ENCODE measurements around the gene CRAMP1.

DNA sequence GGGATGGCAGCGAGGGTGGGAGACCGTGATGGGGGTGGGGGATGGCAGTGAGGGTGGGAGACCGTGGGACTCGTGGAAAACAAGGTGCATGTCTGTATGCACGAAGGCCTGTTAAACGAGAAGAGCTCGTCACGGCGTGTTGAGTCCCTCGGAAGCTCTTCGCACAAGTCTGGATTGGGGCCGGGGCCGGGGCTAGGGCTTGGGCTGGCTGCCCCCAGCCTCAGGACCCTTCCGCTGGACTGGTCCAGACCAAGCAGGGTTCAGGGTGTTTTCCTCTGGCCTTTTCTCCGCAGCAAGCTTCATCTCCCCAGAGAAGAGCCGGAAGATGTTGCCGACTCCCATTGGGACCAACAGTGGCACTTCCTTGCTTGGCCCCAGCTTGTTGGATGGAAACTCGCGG is 58.2 kb downstream of the CRAMP1 start:
- TF ChIP-seq GATA2 (CRISPR knock-in tag; IDR thresholded peaks at IDR 0.05) = no peak
- no peak for TF ChIP-seq POLR2AphosphoS5 (IDR thresholded peaks at IDR 0.05; ENCODE audit: low read depth, low read length)
- no peak for TF ChIP-seq CTCF (IDR thresholded peaks at IDR 0.05)
- TF ChIP-seq RXRA (IDR thresholded peaks at IDR 0.05; ENCODE audit: borderline replicate concordance, low read depth) = no peak
- no peak for TF ChIP-seq SMC3 (IDR thresholded peaks at IDR 0.05; ENCODE audit: low read depth, low read length)
- TF ChIP-seq MXI1 (IDR thresholded peaks at IDR 0.05; ENCODE audit: low read depth, low read length) = no peak
- TF ChIP-seq MEF2A (IDR thresholded peaks at IDR 0.05; ENCODE audit: borderline replicate concordance, low read depth) = no peak
- no peak for TF ChIP-seq JUND (IDR thresholded peaks at IDR 0.05)
- no peak for TF ChIP-seq EP300 (IDR thresholded peaks at IDR 0.05; ENCODE audit: borderline replicate concordance in 1 of 2, low read depth in 1 of 2, low read length in 1 of 2)
- TF ChIP-seq USF2 (IDR thresholded peaks at IDR 0.05; ENCODE audit: borderline replicate concordance, low read depth, low read length) = no peak
- TF ChIP-seq, protein P1, sequence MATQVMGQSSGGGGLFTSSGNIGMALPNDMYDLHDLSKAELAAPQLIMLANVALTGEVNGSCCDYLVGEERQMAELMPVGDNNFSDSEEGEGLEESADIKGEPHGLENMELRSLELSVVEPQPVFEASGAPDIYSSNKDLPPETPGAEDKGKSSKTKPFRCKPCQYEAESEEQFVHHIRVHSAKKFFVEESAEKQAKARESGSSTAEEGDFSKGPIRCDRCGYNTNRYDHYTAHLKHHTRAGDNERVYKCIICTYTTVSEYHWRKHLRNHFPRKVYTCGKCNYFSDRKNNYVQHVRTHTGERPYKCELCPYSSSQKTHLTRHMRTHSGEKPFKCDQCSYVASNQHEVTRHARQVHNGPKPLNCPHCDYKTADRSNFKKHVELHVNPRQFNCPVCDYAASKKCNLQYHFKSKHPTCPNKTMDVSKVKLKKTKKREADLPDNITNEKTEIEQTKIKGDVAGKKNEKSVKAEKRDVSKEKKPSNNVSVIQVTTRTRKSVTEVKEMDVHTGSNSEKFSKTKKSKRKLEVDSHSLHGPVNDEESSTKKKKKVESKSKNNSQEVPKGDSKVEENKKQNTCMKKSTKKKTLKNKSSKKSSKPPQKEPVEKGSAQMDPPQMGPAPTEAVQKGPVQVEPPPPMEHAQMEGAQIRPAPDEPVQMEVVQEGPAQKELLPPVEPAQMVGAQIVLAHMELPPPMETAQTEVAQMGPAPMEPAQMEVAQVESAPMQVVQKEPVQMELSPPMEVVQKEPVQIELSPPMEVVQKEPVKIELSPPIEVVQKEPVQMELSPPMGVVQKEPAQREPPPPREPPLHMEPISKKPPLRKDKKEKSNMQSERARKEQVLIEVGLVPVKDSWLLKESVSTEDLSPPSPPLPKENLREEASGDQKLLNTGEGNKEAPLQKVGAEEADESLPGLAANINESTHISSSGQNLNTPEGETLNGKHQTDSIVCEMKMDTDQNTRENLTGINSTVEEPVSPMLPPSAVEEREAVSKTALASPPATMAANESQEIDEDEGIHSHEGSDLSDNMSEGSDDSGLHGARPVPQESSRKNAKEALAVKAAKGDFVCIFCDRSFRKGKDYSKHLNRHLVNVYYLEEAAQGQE (IDR thresholded peaks at IDR 0.05; ENCODE audit: low read depth, low read length) = no peak
- TF ChIP-seq CHD2 (IDR thresholded peaks at IDR 0.05; ENCODE audit: low read length, partially characterized antibody) = no peak
- TF ChIP-seq TAF1 (IDR thresholded peaks at IDR 0.05; ENCODE audit: borderline replicate concordance, low read depth, low read length) = no peak
- no peak for TF ChIP-seq ELF1 (IDR thresholded peaks at IDR 0.05)

Measured in SK-N-SH (cell line).